Large intestine (tissue), 3 donors: ENCODE data around the gene PDSS2. TPM values are rescaled to one million over a fixed set of nuclear protein-coding genes. Genes with fewer than 3 reads are reported as not detected.
"Not testable (repeated sequence)": the region's sequence is repeated elsewhere in the genome, so short reads cannot be mapped to it uniquely, and the experiment has no call there.

Experiments used
- DNase-seq, 2 donors: peaks; one replicate each; pipeline versions ENCODE4 v3.0.0 to v3.0.0-alpha.2; 2013
- H3K27ac ChIP-seq: one replicate; pipeline ENCODE4 v1.5.1; 2013; ENCODE audit warnings: low read length
- H3K27me3 ChIP-seq: 2 replicates; pipeline ENCODE4 v1.6.1; 2013; ENCODE audit warnings: low read length; ENCODE audit not compliant: control insufficient read depth, insufficient read depth
- H3K36me3 ChIP-seq: 2 replicates; pipeline ENCODE4 v1.6.1; 2013; ENCODE audit warnings: low read length; ENCODE audit not compliant: control insufficient read depth, insufficient read depth
- H3K4me1 ChIP-seq: one replicate; pipeline ENCODE4 v1.6.1; 2013; ENCODE audit warnings: low read length; ENCODE audit not compliant: control insufficient read depth, insufficient read depth
- H3K4me3 ChIP-seq: one replicate; pipeline ENCODE4 v1.5.1; 2013; ENCODE audit warnings: low read length
- H3K9me3 ChIP-seq: one replicate; pipeline ENCODE4 v1.6.1; 2013; ENCODE audit warnings: mild to moderate bottlenecking, low read depth, low read length, moderate library complexity; ENCODE audit not compliant: control insufficient read depth
- WGBS: methylation state at CpG from one replicate; pipeline ENCODE4 v1.1.5; 2013; ENCODE audit warnings: low lambda C conversion rate; ENCODE audit not compliant: insufficient coverage; 5-methylcytosine and 5-hydroxymethylcytosine counted together
- polyA plus RNA-seq: library from polyadenylated mRNA; unstranded; fragments of 120-200 nt; gene quantifications from one replicate; pipeline ENCODE4 v1.2.1, GENCODE V29; 2013

The PDSS2 gene
- polyA plus RNA-seq, 1 donor = 12.8 TPM

- no peak for DNase-seq
- Histone ChIP-seq H3K36me3 (no peaks in the 10 kb centered on the region), H3K4me1 (no peaks in the 10 kb centered on the region), H3K27ac (no peak overlapping the region), H3K9me3 (peaks cover 6% of the 10 kb centered on the region), H3K27me3 (no peaks in the 10 kb centered on the region), H3K4me3 (no peak overlapping the region)
- WGBS = 88% methylated on average over 3 of the region's 4 CpGs
Measured at GRCh38 chr6:107202876-107203468, 256.4 kb downstream of the PDSS2 start.

- H3K36me3 ChIP-seq = no peaks in the 10 kb centered on the region
- no peaks in the 10 kb centered on the region for H3K4me1 ChIP-seq
- WGBS = 89% methylated on average over 1 of the region's 7 CpGs
- no peak overlapping the region for H3K27ac ChIP-seq
- no peaks in the 10 kb centered on the region for H3K9me3 ChIP-seq
- no peak overlapping the region for H3K4me3 ChIP-seq
- no peak for DNase-seq
- no peaks in the 10 kb centered on the region for H3K27me3 ChIP-seq
Measured at GRCh38 chr6:107198631-107199416, 260.5 kb downstream of the PDSS2 start.

GRCh38 chr6:107196152-107196551 lies 263.2 kb downstream of the PDSS2 start:
- Histone ChIP-seq H3K27me3 (no peaks in the 10 kb centered on the region), H3K4me3 (no peak overlapping the region), H3K36me3 (peaks cover 8% of the 10 kb centered on the region), H3K9me3 (no peaks in the 10 kb centered on the region), H3K4me1 (no peaks in the 10 kb centered on the region), H3K27ac (no peak overlapping the region)
- WGBS = 100% methylated on average over 1 of the region's 3 CpGs
- no peak for DNase-seq

- no CpG with 5 or more reads among the region's 8 CpGs for WGBS
- H3K4me3 ChIP-seq = not testable (repeated sequence)
Measured at GRCh38 chr6:107194723-107195122, 264.6 kb downstream of the PDSS2 start.

GRCh38 chr6:107192830-107193229 lies 266.5 kb downstream of the PDSS2 start:
- Histone ChIP-seq H3K27me3 (no peaks in the 10 kb centered on the region), H3K4me3 (no peak overlapping the region), H3K4me1 (no peaks in the 10 kb centered on the region), H3K27ac (no peak overlapping the region), H3K9me3 (no peaks in the 10 kb centered on the region), H3K36me3 (peaks cover 8% of the 10 kb centered on the region)
- DNase-seq = no peak
- WGBS = no CpG with 5 or more reads among the region's 4 CpGs

More at GRCh38 chr6:107194723-107195122, 264.6 kb downstream of the PDSS2 start:
- not testable (repeated sequence) for H3K9me3 ChIP-seq, H3K27me3 ChIP-seq, H3K27ac ChIP-seq, H3K36me3 ChIP-seq, DNase-seq, H3K4me1 ChIP-seq

- Histone ChIP-seq H3K4me1 (no peaks in the 10 kb centered on the region), H3K27ac (no peak overlapping the region), H3K36me3 (peaks cover 8% of the 10 kb centered on the region), H3K4me3 (no peak overlapping the region), H3K9me3 (no peaks in the 10 kb centered on the region), H3K27me3 (no peaks in the 10 kb centered on the region)
- WGBS = 89% methylated on average over 3 of the region's 6 CpGs
- DNase-seq = no peak
Measured at GRCh38 chr6:107187630-107188029, 271.7 kb downstream of the PDSS2 start.

GRCh38 chr6:107186047-107186446 lies 273.3 kb downstream of the PDSS2 start:
- DNase-seq = no peak
- H3K27ac ChIP-seq = no peak overlapping the region
- no peaks in the 10 kb centered on the region for H3K9me3 ChIP-seq
- H3K36me3 ChIP-seq = peaks cover 2% of the 10 kb centered on the region
- no CpG with 5 or more reads among the region's 1 CpG for WGBS
- H3K4me3 ChIP-seq = no peak overlapping the region
- H3K4me1 ChIP-seq = no peaks in the 10 kb centered on the region
- no peaks in the 10 kb centered on the region for H3K27me3 ChIP-seq

- no peak overlapping the region for H3K4me3 ChIP-seq
- H3K9me3 ChIP-seq = no peaks in the 10 kb centered on the region
- 100% methylated on average over 1 of the region's 9 CpGs for WGBS
- no peak overlapping the region for H3K27ac ChIP-seq
- H3K4me1 ChIP-seq = no peaks in the 10 kb centered on the region
- peak in 1 of 2 donors; percentile 29 for DNase-seq
- no peaks in the 10 kb centered on the region for H3K27me3 ChIP-seq
- H3K36me3 ChIP-seq = peaks cover 2% of the 10 kb centered on the region
Measured at GRCh38 chr6:107185391-107185970, 273.9 kb downstream of the PDSS2 start.

- Histone ChIP-seq H3K27ac (no peak overlapping the region), H3K9me3 (no peaks in the 10 kb centered on the region), H3K4me3 (no peak overlapping the region), H3K27me3 (no peaks in the 10 kb centered on the region), H3K4me1 (no peaks in the 10 kb centered on the region), H3K36me3 (peaks cover 2% of the 10 kb centered on the region)
- no CpG with 5 or more reads among the region's 1 CpG for WGBS
- no peak for DNase-seq
Measured at GRCh38 chr6:107184435-107184834, 274.9 kb downstream of the PDSS2 start.

GRCh38 chr6:107180099-107180498 lies 279.3 kb downstream of the PDSS2 start:
- H3K4me3 ChIP-seq = no peak overlapping the region
- no peaks in the 10 kb centered on the region for H3K9me3 ChIP-seq
- H3K27me3 ChIP-seq = no peaks in the 10 kb centered on the region
- H3K27ac ChIP-seq = no peak overlapping the region
- WGBS = no CpG with 5 or more reads among the region's 2 CpGs
- H3K36me3 ChIP-seq = no peaks in the 10 kb centered on the region
- H3K4me1 ChIP-seq = no peaks in the 10 kb centered on the region
- no peak for DNase-seq
